Parathyroid adenoma (tissue), 2 donors: ENCODE data around the gene DTNA.
"Not testable (repeated sequence)": the region's sequence is repeated elsewhere in the genome, so short reads cannot be mapped to it uniquely, and the experiment has no call there.

ENCODE experiments used
- H2AFZ ChIP-seq: fragments of 300-600 bp; sonication (generic); one replicate; pipeline ENCODE4 v1.7.0; 2017; ENCODE audit warnings: antibody characterized with exemption, mild to moderate bottlenecking
- H3K27ac ChIP-seq: fragments of 300-600 bp; sonication (generic); one replicate; pipeline ENCODE4 v1.7.0; 2017
- H3K27me3 ChIP-seq: fragments of 300-600 bp; sonication (generic); one replicate; pipeline ENCODE4 v1.7.0; 2017; ENCODE audit warnings: low read length; ENCODE audit not compliant: control insufficient read depth, insufficient read depth
- H3K36me3 ChIP-seq: fragments of 300-600 bp; sonication (generic); one replicate; pipeline ENCODE4 v1.7.0; 2017; ENCODE audit warnings: low read length; ENCODE audit not compliant: control insufficient read depth, insufficient read depth
- H3K4me1 ChIP-seq: fragments of 300-600 bp; sonication (generic); one replicate; pipeline ENCODE4 v1.7.0; 2017; ENCODE audit warnings: control low read depth
- H3K4me2 ChIP-seq: fragments of 300-600 bp; sonication (generic); one replicate; pipeline ENCODE4 v1.7.0; 2017; ENCODE audit warnings: low read length
- H3K4me3 ChIP-seq: fragments of 300-600 bp; sonication (generic); one replicate; pipeline ENCODE4 v1.7.0; 2017; ENCODE audit warnings: low read depth, low read length
- H3K79me2 ChIP-seq: fragments of 300-600 bp; sonication (generic); one replicate; pipeline ENCODE4 v1.7.0; 2017; ENCODE audit warnings: control low read depth
- H3K9ac ChIP-seq: fragments of 300-600 bp; sonication (generic); one replicate; pipeline ENCODE4 v1.7.0; 2017; ENCODE audit warnings: mild to moderate bottlenecking
- H3K9me3 ChIP-seq: fragments of 300-600 bp; sonication (generic); one replicate; pipeline ENCODE4 v1.7.0; 2017; ENCODE audit warnings: low read length; ENCODE audit not compliant: control insufficient read depth
- CTCF ChIP-seq: fragments of 300-600 bp; sonication (generic); IDR thresholded peaks from one replicate; pipeline ENCODE4 v1.7.0; 2017; ENCODE audit warnings: antibody characterized with exemption, mild to moderate bottlenecking
- donor health status: primary hyperparathyroidism.

DTNA gene

GRCh38 chr18:34729264-34729663, 19.2 kb downstream of the DTNA start:
- peak; percentile 52 for TF ChIP-seq CTCF
- H3K4me1 ChIP-seq: no peaks in the 10 kb centered on the region
- no peak overlapping the region for H3K9ac ChIP-seq

GRCh38 chr18:34729740-34730355, 19.8 kb downstream of the DTNA start:
- peak overlapping the region; percentile 12 for H3K4me2 ChIP-seq
- TF ChIP-seq CTCF: no peak
- no peaks in the 10 kb centered on the region for H3K9me3 ChIP-seq
- no peaks in the 10 kb centered on the region for H3K4me1 ChIP-seq
- no peak overlapping the region for H3K4me3 ChIP-seq
- H3K36me3 ChIP-seq: no peaks in the 10 kb centered on the region
- no peaks in the 10 kb centered on the region for H3K27me3 ChIP-seq
- no peak overlapping the region for H3K9ac ChIP-seq
- H2AFZ ChIP-seq: peak overlapping the region; percentile 67
- no peak overlapping the region for H3K27ac ChIP-seq
- no peaks in the 10 kb centered on the region for H3K79me2 ChIP-seq

More at GRCh38 chr18:34729264-34729663, 19.2 kb downstream of the DTNA start:
- H3K4me2 ChIP-seq: peak overlapping the region; percentile 12
- no peaks in the 10 kb centered on the region for H3K9me3 ChIP-seq
- no peaks in the 10 kb centered on the region for H3K36me3 ChIP-seq
- H3K27ac ChIP-seq: no peak overlapping the region
- peak overlapping the region; percentile 67 for H2AFZ ChIP-seq
- H3K79me2 ChIP-seq: no peaks in the 10 kb centered on the region
- no peaks in the 10 kb centered on the region for H3K27me3 ChIP-seq
- no peak overlapping the region for H3K4me3 ChIP-seq

- no peak overlapping the region for H3K4me2 ChIP-seq
- no peak overlapping the region for H3K9ac ChIP-seq
- H3K27ac ChIP-seq: no peak overlapping the region
- no peaks in the 10 kb centered on the region for H3K36me3 ChIP-seq
- H3K27me3 ChIP-seq: no peaks in the 10 kb centered on the region
- no peak overlapping the region for H3K4me3 ChIP-seq
- no peak for TF ChIP-seq CTCF
- no peaks in the 10 kb centered on the region for H3K9me3 ChIP-seq
- no peak overlapping the region for H2AFZ ChIP-seq
- H3K79me2 ChIP-seq: no peaks in the 10 kb centered on the region
- no peaks in the 10 kb centered on the region for H3K4me1 ChIP-seq
Measured at GRCh38 chr18:34730774-34731173, 20.7 kb downstream of the DTNA start.

- Histone ChIP-seq H3K9me3 (no peaks in the 10 kb centered on the region), H3K36me3 (no peaks in the 10 kb centered on the region), H3K9ac (no peak overlapping the region), H3K79me2 (no peaks in the 10 kb centered on the region), H3K4me2 (no peak overlapping the region), H3K4me1 (no peaks in the 10 kb centered on the region), H3K4me3 (no peak overlapping the region), H3K27ac (no peak overlapping the region), H2AFZ (no peak overlapping the region), H3K27me3 (no peaks in the 10 kb centered on the region)
- no peak for TF ChIP-seq CTCF
Measured at GRCh38 chr18:34734056-34734455, 24.0 kb downstream of the DTNA start.

GRCh38 chr18:34734526-34734925, 24.4 kb downstream of the DTNA start:
- not testable (repeated sequence) for H3K4me1 ChIP-seq, H2AFZ ChIP-seq, H3K79me2 ChIP-seq, H3K27ac ChIP-seq, H3K9ac ChIP-seq, H3K27me3 ChIP-seq, H3K4me2 ChIP-seq, H3K36me3 ChIP-seq, H3K9me3 ChIP-seq, H3K4me3 ChIP-seq
